IMR-90 (cell line): Measurements from ENCODE around the gene PPM1F. TPM values are rescaled to one million over a fixed set of nuclear protein-coding genes. Genes with fewer than 3 reads are reported as not detected.

Experiments
- ATAC-seq: fragments of 200-7000 bp; cut with Tn5 transposase; 2 replicates; pipeline ENCODE4 v1.9.1; 2020; ENCODE audit warnings: low read depth, mild to moderate bottlenecking, moderate library complexity
- BruUV-seq: library from RNA; stranded (reverse); fragments of 400-500 nt; replicated peaks from 2 replicates; lab custom pipeline; 2021; lab: Mats Ljungman, UMichigan
- CTCF ChIA-PET: fragments of 300-600 bp; formaldehyde crosslinking; extraction: SDS; loops from one replicate; lab custom pipeline; 2021; ENCODE audit warnings: antibody characterized with exemption; lab: Yijun Ruan, JAX
- POLR2A ChIA-PET: fragments of 300-600 bp; sonication (Branson Sonifier 250); formaldehyde crosslinking; loops from one replicate; lab custom pipeline; 2022; ENCODE audit warnings: antibody characterized with exemption; ENCODE audit not compliant: unreplicated experiment; lab: Charles Lee
- DNase-seq: peaks from one replicate; pipeline ENCODE4 v3.0.0; 2013
- H2AFZ ChIP-seq: replicated peaks from 2 replicates; pipeline ENCODE3; 2013; ENCODE audit warnings: low read length, mild to moderate bottlenecking; ENCODE audit not compliant: poor library complexity
- H2AK5ac ChIP-seq: 2 replicates; pipeline ENCODE4 v1.6.1; 2013; ENCODE audit warnings: low read depth, low read length, inconsistent platforms
- H2AK9ac ChIP-seq: replicated peaks from 2 replicates; pipeline ENCODE3; 2013; ENCODE audit warnings: mild to moderate bottlenecking, low read depth, low read length, moderate library complexity; ENCODE audit not compliant: poor library complexity
- H2BK120ac ChIP-seq: 2 replicates; pipeline ENCODE4 v1.6.1; 2013; ENCODE audit warnings: low read depth, low read length, inconsistent platforms
- H2BK15ac ChIP-seq: 3 replicates; pipeline ENCODE4 v1.6.1; 2013; ENCODE audit warnings: low read depth, low read length, inconsistent platforms
- H2BK20ac ChIP-seq: 2 replicates; pipeline ENCODE4 v1.6.1; 2013; ENCODE audit warnings: low read depth, mild to moderate bottlenecking, inconsistent platforms, low read length, moderate library complexity
- H2BK5ac ChIP-seq: 2 replicates; pipeline ENCODE4 v1.6.1; 2013; ENCODE audit warnings: mild to moderate bottlenecking, low read depth, low read length, inconsistent platforms; ENCODE audit not compliant: poor library complexity, severe bottlenecking
- H3K14ac ChIP-seq: replicated peaks from 2 replicates; pipeline ENCODE4 v1.6.1; 2013; ENCODE audit warnings: low read depth, low read length, inconsistent platforms
- H3K18ac ChIP-seq: 2 replicates; pipeline ENCODE4 v1.6.1; 2013; ENCODE audit warnings: low read depth, low read length, control low read depth
- H3K23ac ChIP-seq: 2 replicates; pipeline ENCODE4 v1.6.1; 2013; ENCODE audit warnings: low read depth, low read length, inconsistent platforms
- H3K27ac ChIP-seq: 2 replicates; pipeline ENCODE4 v1.5.1; 2013; ENCODE audit warnings: mild to moderate bottlenecking, control low read depth, low read length; ENCODE audit not compliant: insufficient read depth
- H3K27me3 ChIP-seq: 2 replicates; pipeline ENCODE4 v1.6.1; 2013; ENCODE audit warnings: low read length; ENCODE audit not compliant: control insufficient read depth, insufficient read depth
- H3K36me3 ChIP-seq: 2 replicates; pipeline ENCODE4 v1.6.1; 2013; ENCODE audit warnings: low read length, mixed read lengths; ENCODE audit not compliant: control insufficient read depth, insufficient read depth
- H3K4ac ChIP-seq: 2 replicates; pipeline ENCODE4 v1.6.1; 2013; ENCODE audit warnings: low read depth, low read length, inconsistent platforms
- H3K4me1 ChIP-seq: 2 replicates; pipeline ENCODE4 v1.6.1; 2013; ENCODE audit warnings: low read length, mixed read lengths; ENCODE audit not compliant: control insufficient read depth, insufficient read depth
- H3K4me2 ChIP-seq: 2 replicates; pipeline ENCODE4 v1.6.1; 2013; ENCODE audit warnings: low read depth, mild to moderate bottlenecking, control low read depth, low read length, moderate library complexity
- H3K4me3 ChIP-seq: 2 replicates; pipeline ENCODE4 v1.5.1; 2013; ENCODE audit warnings: low read depth, mild to moderate bottlenecking, control low read depth, low read length, moderate library complexity; ENCODE audit not compliant: insufficient read depth
- H3K56ac ChIP-seq: 2 replicates; pipeline ENCODE4 v1.6.1; 2013; ENCODE audit warnings: low read length, inconsistent platforms; ENCODE audit not compliant: insufficient read depth; ENCODE audit errors: extremely low read depth
- H3K79me1 ChIP-seq, 2 experiments: 2 replicates each; pipeline ENCODE4 v1.6.1; 2013; ENCODE audit warnings: low read length in 2 of 2, inconsistent platforms in 1 of 2, low read depth in 1 of 2
- H3K9ac ChIP-seq: 2 replicates; pipeline ENCODE4 v1.6.1; 2013; ENCODE audit warnings: low read depth, low read length, control low read depth
- H3K9me1 ChIP-seq: 2 replicates; pipeline ENCODE4 v1.6.1; 2013; ENCODE audit warnings: low read length, inconsistent platforms; ENCODE audit not compliant: insufficient read depth
- H3K9me3 ChIP-seq: 2 replicates; pipeline ENCODE4 v1.6.1; 2013; ENCODE audit warnings: low read length; ENCODE audit not compliant: control insufficient read depth, insufficient read depth
- H4K20me1 ChIP-seq: 2 replicates; pipeline ENCODE4 v1.6.1; 2013; ENCODE audit warnings: low read length, inconsistent platforms; ENCODE audit not compliant: insufficient read depth
- H4K5ac ChIP-seq: 2 replicates; pipeline ENCODE4 v1.6.1; 2013; ENCODE audit warnings: mild to moderate bottlenecking, low read depth, low read length, control low read depth
- H4K8ac ChIP-seq, 2 experiments: 2 replicates each; pipeline ENCODE4 v1.6.1; 2013; ENCODE audit warnings: low read depth in 2 of 2, low read length in 2 of 2, control low read depth in 1 of 2, inconsistent platforms in 1 of 2
- H4K91ac ChIP-seq: 2 replicates; pipeline ENCODE4 v1.6.1; 2013; ENCODE audit warnings: low read depth, low read length, inconsistent platforms; ENCODE audit not compliant: insufficient read depth
- BHLHE40 ChIP-seq: fragments of 150-350 bp; IDR thresholded peaks from 2 replicates; pipeline ENCODE4 v1.6.1; 2016; ENCODE audit warnings: mild to moderate bottlenecking, low read depth, low read length
- CEBPB ChIP-seq: IDR thresholded peaks from 2 replicates; pipeline ENCODE4 v1.6.1; 2012; ENCODE audit warnings: low read depth, low read length, improper control_type of control experiment
- CHD1 ChIP-seq: IDR thresholded peaks from 2 replicates; pipeline ENCODE4 v1.6.1; 2012; ENCODE audit warnings: low read depth, low read length, improper control_type of control experiment
- CTCF ChIP-seq: conservative IDR thresholded peaks from 2 replicates; pipeline ENCODE4 v1.5.1; 2012; ENCODE audit warnings: mild to moderate bottlenecking, low read depth, low read length, improper control_type of control experiment
- ELK1 ChIP-seq: fragments of 150-350 bp; IDR thresholded peaks from 2 replicates; pipeline ENCODE4 v1.6.1; 2016; ENCODE audit warnings: low read depth, mild to moderate bottlenecking, low read length, moderate library complexity, borderline replicate concordance
- FOS ChIP-seq: fragments of 150-350 bp; IDR thresholded peaks from 2 replicates; pipeline ENCODE4 v1.6.1; 2016; ENCODE audit warnings: low read depth, low read length
- MAFK ChIP-seq: IDR thresholded peaks from 2 replicates; pipeline ENCODE4 v1.6.1; 2012; ENCODE audit warnings: low read depth, low read length, improper control_type of control experiment
- MAZ ChIP-seq: IDR thresholded peaks from 2 replicates; pipeline ENCODE4 v1.6.1; 2012; ENCODE audit warnings: low read depth, mild to moderate bottlenecking, low read length, improper control_type of control experiment, moderate library complexity, borderline replicate concordance
- MXI1 ChIP-seq: IDR thresholded peaks from 2 replicates; pipeline ENCODE4 v1.6.1; 2012; ENCODE audit warnings: low read depth, mild to moderate bottlenecking, low read length, moderate library complexity, borderline replicate concordance
- NFE2L2 ChIP-seq: fragments of 150-350 bp; IDR thresholded peaks from 2 replicates; pipeline ENCODE4 v1.6.1; 2016; ENCODE audit warnings: low read depth, mild to moderate bottlenecking, low read length
- POLR2A ChIP-seq: IDR thresholded peaks from 2 replicates; pipeline ENCODE4 v1.6.1; 2012; ENCODE audit warnings: mild to moderate bottlenecking, low read depth, low read length
- RAD21 ChIP-seq: IDR thresholded peaks from 2 replicates; pipeline ENCODE4 v1.6.1; 2012; ENCODE audit warnings: low read length, improper control_type of control experiment
- RCOR1 ChIP-seq: IDR thresholded peaks from 2 replicates; pipeline ENCODE4 v1.6.1; 2012; ENCODE audit warnings: mild to moderate bottlenecking, low read length, improper control_type of control experiment; ENCODE audit not compliant: insufficient replicate concordance
- RFX5 ChIP-seq: IDR thresholded peaks from 2 replicates; pipeline ENCODE4 v1.8.0; 2012; ENCODE audit warnings: low read depth, mild to moderate bottlenecking, low read length, moderate library complexity
- SMC3 ChIP-seq: fragments of 150-350 bp; IDR thresholded peaks from 2 replicates; pipeline ENCODE4 v1.6.1; 2016; ENCODE audit warnings: low read depth, mild to moderate bottlenecking, antibody characterized with exemption, low read length, moderate library complexity
- USF2 ChIP-seq: fragments of 150-350 bp; IDR thresholded peaks from 2 replicates; pipeline ENCODE4 v1.6.1; 2017; ENCODE audit warnings: mild to moderate bottlenecking, antibody characterized with exemption, low read length, low read depth
- WGBS, 2 experiments: methylation state at CpG; one replicate each; pipeline versions ENCODE4 v1.1.5 to v1.1.7; 2013; ENCODE audit warnings: missing lambda C conversion rate in 2 of 2; ENCODE audit not compliant: insufficient read length in 1 of 2; ENCODE audit errors: extremely low coverage in 2 of 2; 5-methylcytosine and 5-hydroxymethylcytosine counted together
- dilution Hi-C: fragments of 300-500 bp; cut with HindIII; formaldehyde crosslinking; loops from one replicate; pipeline ENCODE4 v1.14.3; 2018; ENCODE audit warnings: low sequenced_read_pairs; ENCODE audit not compliant: unreplicated experiment
- in situ Hi-C: fragments of 300-500 bp; cut with MboI; formaldehyde crosslinking; loops from 3 replicates; pipeline ENCODE4 v1.14.3; 2019; ENCODE audit warnings: low sequenced_read_pairs, inconsistent platforms, mixed read lengths
- intact Hi-C: fragments of 100-400 bp; cut with micrococcal nuclease; formaldehyde crosslinking; loops from 2 replicates; pipeline ENCODE4 v1.10.0; 2022
- polyA plus RNA-seq, 3 experiments: library from polyadenylated mRNA; depleted of rRNA; stranded (reverse); fragments of >200 nt; gene quantifications; 2 replicates each; pipeline ENCODE4 v1.2.3, GENCODE V29; 2012; ENCODE audit warnings: low replicate concordance in 1 of 3
- total RNA-seq: library from RNA; depleted of rRNA; stranded (reverse); fragments of >200 nt; gene quantifications from 2 replicates; pipeline ENCODE4 v1.2.3, GENCODE V29; 2012

The PPM1F gene
- total and polyA plus RNA-seq, 2 of the 4 experiments (the other 2 are of a cell fraction): 20.8 to 30.3 TPM

- Histone ChIP-seq H2BK20ac (no peak overlapping the region), H4K5ac (no peak overlapping the region), H3K27me3 (no peaks in the 10 kb centered on the region), H3K4me2 (no peak overlapping the region), H3K23ac (no peak overlapping the region), H3K56ac (no peak overlapping the region), H3K27ac (no peak overlapping the region), H2AK9ac (no peak overlapping the region), H4K91ac (no peak overlapping the region), H3K79me1 (peaks cover 35 to 60% of the 10 kb centered on the region in 2 experiments), H2BK15ac (no peak overlapping the region), H3K9me3 (no peaks in the 10 kb centered on the region), H3K4me3 (no peak overlapping the region), H4K20me1 (peaks cover 38% of the 10 kb centered on the region), H3K4ac (no peak overlapping the region), H3K18ac (no peak overlapping the region), H2BK120ac (no peak overlapping the region), H3K4me1 (no peaks in the 10 kb centered on the region), H2BK5ac (no peak overlapping the region), H3K9me1 (peaks cover 4% of the 10 kb centered on the region; the same call in 1 of the 2 replicates), H4K8ac (no peak overlapping the region), H3K14ac (no peak overlapping the region), H3K36me3 (peaks cover 60% of the 10 kb centered on the region), H3K9ac (no peak overlapping the region), H2AK5ac (no peak overlapping the region), H2AFZ (no peak overlapping the region)
- ChIA-PET CTCF (no interaction called here), POLR2A (no interaction called here)
- dilution Hi-C loops: no loop called here
- in situ Hi-C loops: no loop called here
- TF ChIP-seq NFE2L2 (no peak), MAFK (no peak), MAZ (no peak), CEBPB (no peak), POLR2A (no peak), BHLHE40 (no peak), RAD21 (no peak), USF2 (no peak), RFX5 (no peak), MXI1 (no peak), RCOR1 (no peak), SMC3 (no peak), CTCF (no peak), FOS (no peak), CHD1 (no peak), ELK1 (no peak)
- DNase-seq (no peak), ATAC-seq (no peak)
- no TSS peak for BruUV-seq
- intact Hi-C loops: no loop called here
- 100% methylated on average over 6 of the region's 12 CpGs; no CpG with 5 or more reads in 1 of the 2 experiments for WGBS, 2 experiments
These were observed 21.5 kb upstream of the PPM1F start for GRCh38 chr22:21974058-21974649.
